Activated CD4-positive, alpha-beta T cell treated with anti-CD3 and anti-CD28 coated beads, Interleukin-2, amount 50 U/mL, for 4 hours (primary cell): ENCODE data around the gene CRABP1.

Experiments
- DNase-seq, 2 experiments: peaks; one replicate each; pipeline ENCODE4 v3.0.0-alpha.2; 2020

The CRABP1 gene

DNA sequence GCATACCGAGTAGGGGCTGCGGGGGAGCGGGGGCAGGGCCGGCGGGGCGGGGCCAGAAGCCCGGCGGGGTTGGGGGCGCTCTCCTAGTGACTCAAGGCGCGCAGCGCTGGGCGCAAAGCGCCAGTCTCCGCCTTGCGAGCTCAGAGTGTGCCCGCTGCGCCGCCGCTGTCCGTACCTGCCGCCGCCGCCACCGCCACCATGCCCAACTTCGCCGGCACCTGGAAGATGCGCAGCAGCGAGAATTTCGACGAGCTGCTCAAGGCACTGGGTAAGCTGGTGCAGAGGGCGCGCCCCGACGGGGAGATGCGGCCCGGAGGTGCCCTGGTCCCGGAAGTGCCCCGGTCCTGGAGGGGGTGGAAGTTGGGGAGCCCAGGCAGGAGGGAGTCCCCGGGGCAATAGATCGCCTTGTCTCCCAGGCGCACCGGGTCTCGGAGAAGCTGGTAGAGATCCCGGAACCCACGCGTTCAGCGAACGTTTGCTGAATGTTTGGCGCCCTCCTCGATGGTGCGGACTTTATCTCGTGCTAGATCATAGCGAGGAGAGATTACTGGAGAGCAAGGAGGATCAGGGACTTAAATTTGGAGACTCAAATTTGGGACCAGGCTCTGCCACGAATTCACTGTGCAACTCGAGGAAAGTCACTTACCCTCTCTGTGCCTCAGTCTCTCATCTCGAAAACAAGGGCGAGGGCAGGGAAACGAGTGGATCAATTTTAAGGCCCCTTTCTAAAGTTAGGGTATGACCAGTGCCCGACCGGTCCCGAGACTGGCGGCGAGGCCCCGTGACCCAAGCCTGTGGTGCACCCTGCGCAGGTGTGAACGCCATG is at the start of gene CRABP1:
Gene CRABP1 (plus strand): TSS at position 123 of the 826 bp plus-strand sequence. CDS start 76 bp downstream, at position 199.
- no peak for DNase-seq

GRCh38 chr15:78291052-78291451 is 49.1 kb upstream of the CRABP1 start:
- no peak for DNase-seq

DNA sequence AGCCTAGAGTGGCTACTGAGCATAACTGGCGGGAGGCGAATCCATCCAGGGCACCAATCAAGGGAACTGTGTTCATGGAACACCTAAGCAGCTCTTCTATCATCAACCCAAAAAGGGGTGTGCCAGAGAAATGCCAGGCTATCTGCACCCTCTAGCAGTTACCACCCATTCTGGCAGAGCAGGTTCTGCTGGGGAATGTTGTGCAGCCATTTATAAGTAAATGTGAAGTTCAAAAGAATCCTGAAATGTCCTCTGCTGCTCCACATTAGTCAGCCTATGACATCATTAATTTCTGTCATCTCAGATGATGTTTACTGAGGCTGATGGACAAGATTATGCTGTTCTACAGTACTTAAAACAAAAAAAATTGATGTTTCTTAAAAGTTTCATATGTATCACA is 48.5 kb upstream of the CRABP1 start:
- DNase-seq, result no peak

GRCh38 chr15:78292219-78292618 is 47.9 kb upstream of the CRABP1 start:
- no peak for DNase-seq

- DNase-seq, result peak; percentile 84 to 85
Observed at GRCh38 chr15:78299101-78299930, 40.8 kb upstream of the CRABP1 start, which contains the start of gene SKIC8. Gene SKIC8, minus strand, starts transcription at chr15:78299609. Its CDS starts 3,923 bp downstream, at chr15:78295686.

DNA sequence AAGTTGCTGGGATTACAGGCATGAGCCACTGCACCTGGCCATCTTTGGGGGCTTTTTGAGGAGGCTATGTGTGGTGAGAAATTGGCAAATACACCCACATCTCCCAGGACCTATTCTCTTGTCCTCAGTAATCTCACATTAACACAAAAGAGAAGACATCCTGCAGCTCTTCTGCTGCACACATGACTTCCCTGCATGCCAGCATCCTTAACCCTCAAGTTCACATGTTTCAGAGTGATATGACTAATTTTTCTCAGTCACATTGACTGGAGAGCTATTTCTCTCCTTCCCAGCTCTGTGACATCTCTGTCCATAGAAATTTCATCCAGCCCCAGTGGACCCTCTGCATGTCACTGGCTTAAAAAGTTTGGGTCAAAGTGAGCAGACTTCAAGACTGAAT is 38.8 kb upstream of the CRABP1 start:
- DNase-seq, result no peak

GRCh38 chr15:78301828-78302227 is 38.3 kb upstream of the CRABP1 start:
- no peak for DNase-seq

DNA sequence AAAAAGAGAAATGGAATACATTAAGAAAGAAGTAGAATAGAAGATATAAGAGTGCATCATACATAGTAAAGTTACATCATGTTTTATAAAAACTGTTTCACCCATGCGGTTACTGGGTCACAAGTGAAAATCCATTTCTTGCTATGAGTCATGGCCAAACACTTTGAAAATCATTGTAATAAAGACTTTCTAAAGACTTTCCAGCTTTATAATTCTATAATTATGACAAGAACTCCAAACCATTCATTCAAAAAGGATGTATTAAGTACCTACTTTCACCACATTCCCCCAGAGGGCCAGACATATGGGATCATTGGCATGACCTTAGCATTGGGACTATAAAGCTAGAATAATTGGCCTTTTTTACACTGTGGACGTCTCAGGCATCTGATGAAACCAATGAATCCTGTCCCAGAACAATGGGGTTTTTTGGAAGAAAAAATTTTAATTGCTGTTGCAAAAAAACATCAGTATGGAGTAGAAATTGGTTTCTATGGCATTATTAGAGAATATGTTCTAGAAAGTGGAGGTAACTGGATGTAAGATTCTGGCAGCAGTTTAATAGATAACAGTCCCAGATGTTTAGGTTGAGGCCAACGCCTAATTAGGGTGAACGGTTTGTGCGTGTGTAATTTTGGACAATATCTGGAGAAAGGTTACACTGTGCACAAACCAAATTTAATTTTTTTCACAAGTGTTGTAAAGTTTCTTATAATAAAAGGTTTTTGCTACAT is 37.4 kb upstream of the CRABP1 start:
- no peak for DNase-seq

GRCh38 chr15:78304216-78305066 is 35.7 kb upstream of the CRABP1 start:
- DNase-seq, result no peak

- DNase-seq, result no peak
Observed at GRCh38 chr15:78306176-78306774, 33.9 kb upstream of the CRABP1 start.

DNA sequence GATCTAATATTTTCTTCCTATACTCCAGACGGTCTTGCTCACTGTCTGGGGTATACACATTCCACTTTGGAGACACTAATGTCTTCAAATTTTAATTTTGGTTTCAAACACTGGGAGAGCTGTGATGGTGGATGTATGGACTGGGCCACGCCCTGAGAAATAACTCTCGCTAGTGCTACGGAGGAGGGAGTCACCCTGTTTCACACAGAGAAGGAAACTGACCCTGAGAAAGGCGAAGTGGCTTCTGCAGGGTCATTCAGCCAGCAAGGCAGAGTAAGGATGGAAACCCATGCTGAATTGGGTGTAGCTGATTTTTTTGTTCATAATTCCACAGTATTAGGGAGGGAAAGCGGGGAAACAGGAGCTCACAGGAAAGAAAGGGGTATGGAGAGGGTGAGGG is 32.2 kb upstream of the CRABP1 start:
- DNase-seq, result no peak

GRCh38 chr15:78308422-78309032 is 31.6 kb upstream of the CRABP1 start:
- peak; percentile 17 to 26 for DNase-seq

- DNase-seq, result no peak
Observed at GRCh38 chr15:78311292-78311691, 28.9 kb upstream of the CRABP1 start.

DNA sequence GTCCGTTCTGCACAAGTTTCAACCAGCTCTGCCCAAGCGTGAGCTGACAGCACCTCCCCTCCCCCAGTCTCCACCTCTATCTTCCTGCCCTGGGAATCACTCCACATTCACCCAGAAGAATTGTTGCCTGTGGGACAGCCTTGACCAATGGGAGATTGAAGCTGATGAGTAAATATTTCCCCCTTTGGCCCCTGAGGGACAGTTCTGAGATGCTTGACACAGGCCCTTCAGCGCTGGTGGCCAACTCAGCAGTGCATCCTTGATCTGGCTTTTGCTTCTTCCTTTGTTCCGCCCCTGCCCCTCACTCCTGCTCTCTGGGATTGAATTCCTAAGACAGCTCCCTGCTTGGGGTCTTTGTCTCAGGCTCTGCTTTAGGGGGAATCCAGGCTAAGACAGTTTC is 27.6 kb upstream of the CRABP1 start:
- no peak for DNase-seq

GRCh38 chr15:78312957-78313356 is 27.2 kb upstream of the CRABP1 start:
- no peak for DNase-seq

- no peak for DNase-seq
Observed at GRCh38 chr15:78313383-78313782, 26.8 kb upstream of the CRABP1 start.

DNA sequence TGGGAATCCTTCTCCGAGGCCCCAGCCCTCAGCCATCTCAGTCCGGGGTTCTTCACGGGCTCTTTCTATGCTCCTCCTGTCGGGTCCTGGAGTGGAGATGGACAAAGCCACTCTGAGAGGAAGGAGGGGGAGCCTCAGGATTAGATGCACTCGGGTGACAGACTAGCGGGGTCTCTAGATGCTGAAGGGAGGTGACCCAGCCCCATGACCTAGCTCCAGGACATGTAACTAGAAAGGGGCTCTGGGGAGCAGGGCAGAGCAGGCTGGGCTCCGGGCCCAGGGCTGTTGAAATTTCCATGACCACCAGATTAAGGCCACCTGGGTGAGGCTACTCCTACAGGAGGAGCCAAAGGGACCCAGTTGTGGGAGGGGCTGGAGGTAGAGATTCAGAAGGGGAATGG is 26.0 kb upstream of the CRABP1 start:
- DNase-seq, result no peak

DNA sequence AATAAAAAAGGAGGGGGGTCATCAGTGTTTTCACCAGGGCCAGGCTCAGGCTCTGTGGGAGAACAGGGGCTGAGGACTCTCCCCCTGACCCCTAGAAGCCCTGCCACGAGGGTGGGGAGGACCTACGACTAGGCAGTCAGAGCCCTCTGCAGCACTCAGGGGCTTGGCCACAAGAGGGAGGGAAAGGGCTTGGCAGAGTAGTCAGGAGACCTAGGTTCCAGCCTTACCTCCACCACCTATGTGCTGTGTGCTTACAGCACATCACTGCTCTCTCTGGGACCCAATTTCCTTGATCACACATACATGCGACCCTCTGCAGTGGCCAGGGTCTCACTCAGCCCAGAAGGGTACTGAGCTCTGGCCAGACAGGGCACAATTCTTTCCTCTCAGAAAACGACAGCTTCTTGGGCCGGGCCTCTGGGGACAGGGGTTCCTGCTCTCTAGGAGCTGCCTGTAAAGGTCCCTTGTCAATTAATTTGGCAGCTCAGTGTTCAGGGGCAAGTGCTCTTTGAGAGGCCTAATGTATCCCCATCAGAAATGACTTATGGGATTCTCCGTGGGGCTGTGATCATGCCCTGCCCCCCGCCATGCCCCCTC is 24.4 kb upstream of the CRABP1 start:
- DNase-seq, result no peak

DNA sequence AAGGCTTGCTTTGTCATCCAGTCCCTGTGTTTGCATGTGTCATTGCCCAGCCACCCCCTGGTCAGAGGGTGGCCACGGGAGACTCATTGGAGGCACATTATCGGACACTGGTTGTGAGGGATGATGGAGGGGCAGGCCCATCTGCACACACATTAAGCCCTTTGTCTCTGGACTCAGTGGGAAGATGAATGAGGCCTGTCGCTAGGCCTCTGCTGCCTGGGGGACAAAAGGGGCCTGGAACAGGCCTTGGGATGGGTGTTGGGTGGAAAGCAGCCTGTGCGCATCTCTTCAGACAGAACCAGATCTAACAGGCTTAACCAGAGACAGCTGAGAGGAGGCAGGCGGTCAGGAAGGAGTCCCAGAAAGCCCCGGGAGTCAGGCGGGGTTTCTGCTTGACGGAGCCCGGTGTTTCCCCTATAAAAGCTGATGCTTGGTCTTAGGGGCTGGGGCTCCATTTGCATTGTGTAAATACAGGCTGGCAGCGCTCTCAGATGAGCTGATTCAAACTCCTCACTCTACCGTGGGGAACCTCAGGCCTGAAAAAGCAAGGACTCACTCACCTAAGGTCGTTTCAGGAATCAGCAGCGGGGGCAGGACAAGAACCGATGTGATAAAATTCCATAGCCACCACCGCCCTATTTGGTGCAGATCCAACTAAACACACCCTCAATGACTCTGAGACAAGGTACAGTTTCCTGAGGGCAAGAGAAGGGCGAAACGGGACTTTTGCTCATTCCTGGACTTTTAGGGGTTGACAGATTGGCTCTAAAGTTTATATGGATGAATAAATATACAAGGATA is 23.7 kb upstream of the CRABP1 start:
- no peak for DNase-seq
